Stimulated activated CD8-positive, alpha-beta memory T cell treated with anti-CD3 and anti-CD28 coated beads, Interleukin-7, amount 100 ng/mL, for 24 hours (primary cell): ENCODE data around the gene FAM78A.
"Not testable (repeated sequence)": the region's sequence is repeated elsewhere in the genome, so short reads cannot be mapped to it uniquely, and the experiment has no call there.

ENCODE experiments used
- DNase-seq: peaks from one replicate; pipeline ENCODE4 v3.0.0-alpha.2; 2020; ENCODE audit warnings: low read depth

Gene FAM78A

DNA sequence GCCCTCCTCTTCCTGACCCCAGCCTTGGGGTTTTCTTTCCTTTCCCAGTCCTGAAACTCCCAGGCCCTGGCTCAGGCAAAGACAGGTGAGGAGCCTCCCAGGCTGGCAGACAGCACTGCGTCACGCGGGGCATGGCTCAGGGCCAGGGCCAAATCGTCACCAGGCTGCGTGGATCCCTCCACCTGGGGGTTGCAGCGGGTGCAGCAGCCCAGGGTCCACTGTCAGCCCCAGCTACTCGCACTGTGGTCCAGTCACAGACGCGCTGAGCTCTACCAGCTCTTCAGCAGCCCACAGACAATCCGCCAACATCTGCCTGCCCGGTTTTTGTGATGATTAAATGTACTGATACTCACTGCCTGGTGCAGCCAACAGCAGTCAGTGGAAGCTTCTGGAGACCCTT, 12.1 kb downstream of the FAM78A start:
- no peak for DNase-seq

DNA sequence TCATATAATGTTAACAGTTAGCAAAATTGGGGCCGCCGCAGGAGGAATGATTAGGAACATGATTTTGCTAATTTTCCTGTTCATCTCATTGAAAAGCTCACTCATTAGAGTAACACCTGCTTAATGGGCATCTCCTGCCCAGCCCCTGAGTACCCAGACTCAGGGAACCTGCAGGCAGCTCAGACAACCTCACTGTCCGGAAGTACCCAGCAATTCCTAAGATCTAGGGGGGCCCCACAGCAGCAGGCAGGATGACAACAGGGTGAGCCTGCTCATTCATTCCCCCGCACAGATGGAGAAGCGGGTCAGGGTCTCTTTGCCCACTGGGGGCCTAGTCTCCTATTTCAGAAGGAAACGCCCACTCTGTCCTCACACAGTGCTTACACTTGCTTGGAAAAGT, 12.6 kb downstream of the FAM78A start:
- DNase-seq: no peak

DNA sequence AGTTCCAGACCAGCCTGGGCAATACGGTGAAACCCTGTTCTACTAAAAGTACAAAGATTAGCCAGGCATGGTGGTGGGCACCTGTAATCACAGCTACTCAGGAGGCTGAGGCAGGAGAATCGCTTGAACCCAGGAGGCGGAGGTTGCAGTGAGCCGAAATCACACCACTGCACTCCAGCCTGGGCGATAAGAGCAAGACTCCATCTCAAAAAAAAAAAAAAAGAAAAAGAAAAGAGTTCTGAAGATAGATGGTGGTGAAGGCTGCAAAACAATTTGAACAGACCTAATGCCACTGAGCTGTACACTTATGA, 13.3 kb downstream of the FAM78A start:
- DNase-seq: not testable (repeated sequence)

DNA sequence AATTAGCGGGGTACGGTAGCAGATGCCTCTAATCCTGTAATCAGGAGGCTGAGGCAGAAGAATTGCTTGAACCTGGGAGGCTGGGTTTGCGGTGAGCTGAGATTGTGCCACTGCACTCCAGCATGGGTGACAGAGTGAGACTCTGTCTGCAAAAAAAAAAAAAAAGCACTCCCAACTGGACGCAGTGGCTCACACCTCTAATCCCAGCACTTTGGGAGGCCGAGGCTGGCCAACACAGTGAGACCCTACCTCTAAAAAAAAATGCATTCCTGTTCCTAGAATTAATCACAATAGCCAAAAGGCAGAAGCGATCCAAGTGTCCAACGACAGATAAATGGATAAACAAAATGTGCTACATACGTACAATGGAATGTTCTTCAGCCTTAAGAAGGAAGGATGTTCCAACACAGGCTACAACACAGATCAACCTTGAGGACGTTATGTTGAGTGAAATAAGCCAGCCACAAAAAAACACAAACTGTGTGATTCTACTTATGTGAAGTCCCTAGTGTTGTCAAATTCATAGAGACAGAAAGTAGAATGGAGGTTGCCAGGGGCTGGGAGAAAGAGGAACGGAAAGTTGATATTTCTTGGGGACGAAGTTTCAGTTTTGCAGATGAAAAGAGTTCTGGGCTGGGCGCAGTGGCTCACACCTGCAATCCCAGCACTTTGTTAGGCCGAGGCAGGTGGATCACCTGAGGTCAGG, 13.8 kb downstream of the FAM78A start:
- no peak for DNase-seq

DNA sequence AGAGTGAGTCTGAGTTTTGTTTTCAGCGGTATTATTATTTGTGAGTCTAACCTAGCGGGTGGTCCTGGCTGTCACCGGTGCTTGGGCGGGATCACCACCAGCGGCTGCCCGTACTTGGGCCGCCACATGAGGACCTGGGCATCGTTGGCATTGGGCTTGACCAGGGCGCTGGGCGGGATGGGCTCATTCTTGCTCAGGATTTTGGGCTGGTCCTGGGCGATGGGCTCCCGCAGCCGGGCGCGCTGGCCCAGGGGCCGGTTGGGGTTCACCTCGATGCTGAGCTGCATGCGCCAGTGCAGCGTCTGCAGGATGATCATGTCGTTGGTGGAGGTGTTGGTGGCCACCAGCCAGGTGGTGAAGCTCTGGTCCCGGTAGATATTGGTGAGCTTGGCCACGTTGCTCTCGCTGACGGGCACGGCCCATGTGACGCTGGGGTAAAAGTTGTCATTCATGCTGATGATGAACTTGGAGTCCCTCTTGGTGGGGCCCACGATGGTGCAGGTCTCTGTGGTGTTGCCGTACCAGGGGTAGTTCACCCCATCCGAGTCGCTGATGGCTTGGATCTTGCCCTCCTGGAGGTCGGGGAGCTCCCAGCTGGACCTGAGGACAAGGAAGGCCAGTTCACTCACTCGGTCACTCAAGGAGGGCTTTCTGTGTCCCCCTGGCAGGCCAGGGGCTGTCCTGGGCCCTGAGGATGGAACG, 15.4 kb downstream of the FAM78A start:
- no peak for DNase-seq

DNA sequence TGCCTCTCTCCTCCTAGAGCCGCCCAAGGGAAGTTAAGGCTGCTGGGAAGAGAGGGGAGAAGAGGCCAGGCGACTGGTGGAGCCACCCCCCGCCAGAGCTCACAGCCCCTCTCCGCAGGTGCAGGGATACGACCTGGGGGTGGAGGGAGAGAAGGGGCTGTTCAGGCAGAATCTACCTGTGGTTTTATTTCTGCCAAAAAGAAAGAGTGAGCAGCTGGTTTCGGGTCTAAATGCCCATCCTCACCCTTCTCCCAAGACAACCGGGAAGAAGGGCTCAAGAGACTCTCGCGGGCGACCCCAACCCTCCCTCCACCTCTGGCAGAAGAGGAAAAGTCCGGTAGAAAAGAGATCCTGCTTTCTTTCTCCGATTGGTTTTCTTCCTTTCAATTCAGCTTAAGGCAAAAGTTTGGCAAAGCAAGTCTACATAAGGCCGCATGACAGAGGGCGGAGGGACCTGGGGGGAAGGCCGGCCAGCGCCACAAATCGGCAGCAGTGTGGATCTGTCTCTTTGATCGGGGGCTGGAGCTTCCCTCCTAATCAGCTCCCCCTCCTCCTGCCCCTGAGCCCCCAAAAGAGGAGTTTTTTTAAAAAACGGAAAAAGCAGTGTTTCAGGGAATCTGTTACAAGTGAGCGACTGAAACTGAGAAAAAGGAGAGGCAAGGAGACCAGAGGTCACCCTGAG, 16.3 kb downstream of the FAM78A start:
- no peak for DNase-seq

DNA sequence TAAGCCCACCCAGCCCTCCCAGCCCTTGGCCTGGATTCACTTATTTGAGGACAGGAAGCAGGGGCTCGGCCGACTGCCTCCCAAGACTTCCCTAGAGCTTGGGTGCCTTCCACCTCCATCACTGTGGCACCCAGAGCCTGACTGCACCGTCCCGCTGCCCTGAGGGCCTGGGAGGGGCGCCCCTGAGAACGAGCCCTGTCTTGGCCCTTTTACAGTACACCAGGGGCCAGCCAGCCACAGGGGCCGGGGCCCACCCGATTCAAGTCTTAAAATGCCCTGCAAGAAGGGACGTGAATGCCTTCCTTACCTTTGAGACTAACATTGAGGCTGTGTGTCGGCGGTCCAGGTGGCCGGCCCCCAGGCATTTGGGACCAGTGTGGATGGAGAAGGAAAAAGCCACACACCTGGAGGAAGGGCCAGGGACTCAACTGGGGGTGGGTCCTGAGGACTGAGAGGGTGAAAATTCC, 16.8 kb downstream of the FAM78A start:
- no peak for DNase-seq

DNA sequence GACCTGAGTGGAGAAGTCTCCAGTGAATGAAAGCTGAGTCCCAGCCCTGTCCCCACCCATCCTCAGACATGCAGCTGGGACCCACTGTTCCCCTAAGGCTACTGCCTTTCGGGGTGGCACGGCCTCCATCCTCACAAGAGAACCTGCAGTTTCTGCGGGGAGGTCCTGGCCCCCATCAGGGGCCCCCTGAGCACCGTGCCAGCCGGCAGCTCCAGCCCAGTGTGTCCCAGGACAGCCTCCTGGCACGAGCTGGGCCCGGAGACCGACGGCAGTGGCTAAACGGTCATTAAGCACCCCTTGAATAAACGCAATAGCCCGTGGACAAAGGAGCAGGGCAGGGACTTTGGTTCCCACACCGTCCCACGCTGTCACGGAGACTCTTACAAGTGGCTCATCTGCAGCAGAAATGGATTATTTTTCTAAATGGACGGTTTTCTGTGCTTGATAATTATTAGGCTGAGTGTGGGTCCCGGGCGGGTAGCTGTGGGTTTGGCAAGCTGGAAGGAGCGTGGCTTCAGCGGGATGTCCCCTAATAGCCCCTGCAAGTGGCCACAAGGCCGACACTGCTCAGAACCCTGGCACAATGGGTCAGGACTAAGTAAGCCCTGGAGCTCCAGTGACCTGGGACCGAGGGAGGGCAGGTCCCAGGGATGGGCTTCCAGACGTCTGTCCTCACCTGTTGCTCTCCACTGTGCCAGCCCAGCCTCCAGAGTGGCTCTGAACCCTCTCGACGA, 17.4 kb downstream of the FAM78A start:
- no peak for DNase-seq

DNA sequence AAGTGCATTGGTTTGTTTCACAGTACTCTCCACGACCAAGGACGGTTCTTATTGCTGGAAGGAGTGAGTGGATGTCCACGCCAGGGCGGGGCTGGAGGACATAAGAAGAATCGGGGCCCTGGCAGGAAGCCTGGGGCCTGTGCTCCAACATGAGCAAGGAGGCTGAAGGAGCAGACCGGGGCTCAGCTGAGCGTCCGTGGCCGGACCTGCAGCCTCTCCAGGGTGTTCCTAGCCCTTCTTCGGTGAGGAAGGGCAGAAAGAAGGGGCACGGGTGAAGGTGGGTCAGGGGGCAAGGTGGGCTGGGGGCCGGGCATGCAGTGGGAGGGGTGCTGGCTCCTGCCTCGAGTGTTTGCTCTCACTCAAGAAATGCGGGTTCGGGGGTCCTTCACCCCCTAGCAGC, 18.1 kb downstream of the FAM78A start:
- DNase-seq: no peak

DNA sequence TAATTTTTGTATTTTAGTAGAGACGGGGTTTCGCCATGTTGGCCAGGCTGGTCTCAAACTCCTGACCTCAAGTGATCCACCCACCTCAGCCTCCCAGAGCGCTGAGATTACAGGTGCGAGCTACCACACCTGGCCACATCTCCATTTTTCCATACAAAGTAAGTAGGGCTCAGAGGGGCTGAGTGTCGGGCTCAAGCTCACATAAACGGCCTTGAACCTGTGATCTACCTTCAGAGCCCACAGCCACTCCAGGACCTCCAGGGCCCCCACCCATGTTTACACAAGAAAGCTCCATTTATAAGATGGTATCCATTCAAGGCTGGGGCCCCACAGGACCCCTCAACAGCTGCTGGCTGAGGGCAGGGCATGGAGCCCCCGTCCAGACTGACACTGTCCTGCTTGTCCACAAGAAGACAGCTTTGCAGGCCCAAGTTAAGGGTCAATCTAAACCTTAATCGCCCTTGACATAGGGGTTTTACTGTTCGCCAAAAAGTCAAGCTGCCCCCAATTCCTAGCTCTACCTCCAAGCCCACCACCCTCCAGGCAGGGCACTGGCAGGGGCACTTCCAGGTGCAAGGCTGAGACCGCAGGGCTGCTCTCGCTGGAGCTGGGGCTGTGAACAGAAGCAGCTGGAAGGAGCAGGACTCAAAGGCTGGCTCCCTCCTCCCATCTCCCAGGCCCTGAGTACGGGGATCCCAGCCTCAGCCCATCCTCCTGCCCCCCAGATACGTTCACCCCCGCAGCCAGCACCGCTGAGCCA, 18.9 kb downstream of the FAM78A start:
- DNase-seq: no peak

DNA sequence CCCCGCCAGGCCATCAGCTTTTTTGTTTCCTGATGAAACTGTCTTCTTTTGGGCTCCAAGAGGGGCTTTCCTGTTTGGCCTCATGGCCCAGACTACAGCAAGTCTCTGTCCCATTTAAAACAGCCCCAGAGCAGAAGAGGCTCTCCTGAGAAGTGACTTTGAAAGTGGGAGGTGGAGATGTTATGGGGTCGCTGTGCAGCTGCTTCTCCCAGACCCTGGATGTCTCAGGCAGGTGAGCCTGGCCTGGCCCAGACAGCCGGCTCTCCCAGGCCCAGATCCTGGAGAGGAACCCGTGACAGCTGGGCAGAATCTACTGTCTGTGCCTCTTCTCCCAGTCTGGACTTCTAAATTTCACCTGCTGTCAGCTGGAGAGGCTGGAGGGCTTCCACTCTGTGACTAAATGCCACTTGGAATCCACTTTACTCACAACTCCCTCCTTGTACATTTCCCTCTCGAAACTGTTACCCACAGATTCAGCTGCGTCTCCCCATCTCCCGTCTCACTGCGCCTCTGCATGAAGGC, 20.6 kb downstream of the FAM78A start:
- no peak for DNase-seq

DNA sequence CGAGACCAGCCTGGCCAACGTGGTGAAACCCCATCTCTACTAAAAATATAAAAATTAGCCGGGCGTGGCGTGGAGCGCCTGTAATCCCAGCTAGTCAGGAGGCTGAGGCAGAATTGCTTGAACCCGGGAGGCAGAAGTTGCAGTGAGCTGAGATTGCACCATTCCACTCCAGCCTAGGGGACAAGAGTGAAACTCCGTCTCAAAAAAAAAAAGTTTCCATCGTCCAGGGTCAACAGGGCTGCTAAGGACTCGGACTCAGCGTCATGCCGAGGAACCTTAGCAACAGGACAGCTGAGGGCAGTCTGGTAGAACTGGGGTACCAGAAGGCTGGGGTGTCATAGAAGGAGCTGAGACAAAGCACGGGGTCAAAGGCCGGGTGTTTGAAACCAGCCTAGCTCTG, 21.7 kb downstream of the FAM78A start:
- DNase-seq: no peak

DNA sequence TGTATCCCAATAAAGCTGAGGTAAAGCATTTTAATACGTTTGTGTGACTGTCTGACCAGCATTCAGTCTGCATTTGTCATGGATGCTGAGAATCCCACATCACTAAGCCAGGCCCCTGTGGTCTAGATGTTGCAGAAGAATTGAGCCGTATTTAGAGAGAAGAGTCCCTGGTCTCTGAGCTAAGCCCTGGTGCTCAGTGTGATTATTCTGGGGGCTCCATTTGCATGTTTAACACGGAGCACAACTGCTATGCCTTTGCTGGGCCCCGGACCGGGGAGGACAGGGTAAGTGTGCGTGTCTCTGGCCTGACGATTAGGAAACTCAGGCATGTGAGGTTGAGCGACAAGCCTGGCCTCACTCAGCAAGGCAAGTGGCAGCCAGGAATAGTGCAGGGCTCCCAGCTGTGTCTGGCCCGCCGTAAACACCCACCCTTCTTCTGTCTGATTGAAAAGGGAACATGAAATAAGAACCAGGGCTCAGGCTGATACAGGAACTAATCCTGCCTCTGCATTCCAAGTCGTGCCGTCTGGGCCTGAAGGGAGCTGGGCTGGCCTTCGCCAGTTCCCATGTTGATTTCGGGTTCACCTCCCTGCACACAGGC, 22.3 kb downstream of the FAM78A start:
- no peak for DNase-seq

DNA sequence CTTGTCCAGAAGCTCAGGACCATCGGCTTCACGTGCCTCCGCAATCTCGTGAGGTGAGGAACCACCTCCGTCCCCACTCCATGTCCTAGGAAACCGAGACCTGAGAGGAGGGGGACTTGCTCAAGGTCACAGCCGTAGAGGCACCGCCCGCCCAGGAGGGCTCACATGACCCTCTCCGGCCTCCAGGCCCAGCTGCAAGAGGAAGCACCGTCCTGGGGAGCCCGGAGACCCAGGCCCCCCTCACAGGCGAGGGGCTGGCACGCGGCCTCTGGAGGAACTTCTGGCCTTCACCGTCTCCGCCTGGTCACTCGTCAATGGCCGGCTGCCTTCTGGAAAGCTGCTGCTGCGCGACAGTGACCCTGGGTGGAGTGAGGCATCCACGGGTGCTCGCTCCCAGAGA, 24.2 kb downstream of the FAM78A start:
- DNase-seq: no peak

DNA sequence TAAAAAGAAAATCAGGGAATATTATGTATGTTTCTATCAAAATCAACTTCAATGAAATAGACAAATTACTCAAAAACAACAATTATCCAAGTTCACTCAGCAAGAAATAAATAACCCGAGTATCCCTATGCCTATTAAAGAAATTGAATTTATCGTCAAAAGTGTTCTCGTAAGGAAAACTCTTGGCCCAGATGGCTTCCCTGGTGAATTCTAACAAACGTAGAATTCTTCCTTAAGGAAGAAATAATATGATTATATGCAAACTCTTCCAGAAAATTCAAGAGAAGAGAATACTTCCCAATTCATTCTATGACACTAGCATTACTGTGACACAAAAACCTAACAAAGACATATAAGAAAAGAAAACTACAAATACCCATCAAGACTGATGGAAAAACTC, 29.7 kb downstream of the FAM78A start:
- no peak for DNase-seq

DNA sequence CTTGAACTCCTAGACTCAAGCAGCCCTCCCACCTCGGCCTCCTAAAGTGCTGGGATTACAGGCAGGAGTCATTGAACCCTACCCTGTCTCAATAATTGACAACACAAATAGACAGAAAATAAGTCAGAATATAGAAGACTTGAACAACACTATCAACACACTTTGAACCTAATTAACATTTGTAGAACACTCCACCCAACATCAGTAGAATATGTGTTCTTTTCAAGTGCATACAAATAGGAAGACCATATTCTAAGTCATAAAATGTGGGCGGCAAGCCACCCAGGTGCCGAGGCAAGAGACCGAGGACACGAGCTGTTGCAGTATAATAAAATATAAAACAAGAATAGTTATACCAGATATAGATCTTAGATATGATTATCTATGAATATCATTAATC, 32.0 kb downstream of the FAM78A start:
- DNase-seq: not testable (repeated sequence)

DNA sequence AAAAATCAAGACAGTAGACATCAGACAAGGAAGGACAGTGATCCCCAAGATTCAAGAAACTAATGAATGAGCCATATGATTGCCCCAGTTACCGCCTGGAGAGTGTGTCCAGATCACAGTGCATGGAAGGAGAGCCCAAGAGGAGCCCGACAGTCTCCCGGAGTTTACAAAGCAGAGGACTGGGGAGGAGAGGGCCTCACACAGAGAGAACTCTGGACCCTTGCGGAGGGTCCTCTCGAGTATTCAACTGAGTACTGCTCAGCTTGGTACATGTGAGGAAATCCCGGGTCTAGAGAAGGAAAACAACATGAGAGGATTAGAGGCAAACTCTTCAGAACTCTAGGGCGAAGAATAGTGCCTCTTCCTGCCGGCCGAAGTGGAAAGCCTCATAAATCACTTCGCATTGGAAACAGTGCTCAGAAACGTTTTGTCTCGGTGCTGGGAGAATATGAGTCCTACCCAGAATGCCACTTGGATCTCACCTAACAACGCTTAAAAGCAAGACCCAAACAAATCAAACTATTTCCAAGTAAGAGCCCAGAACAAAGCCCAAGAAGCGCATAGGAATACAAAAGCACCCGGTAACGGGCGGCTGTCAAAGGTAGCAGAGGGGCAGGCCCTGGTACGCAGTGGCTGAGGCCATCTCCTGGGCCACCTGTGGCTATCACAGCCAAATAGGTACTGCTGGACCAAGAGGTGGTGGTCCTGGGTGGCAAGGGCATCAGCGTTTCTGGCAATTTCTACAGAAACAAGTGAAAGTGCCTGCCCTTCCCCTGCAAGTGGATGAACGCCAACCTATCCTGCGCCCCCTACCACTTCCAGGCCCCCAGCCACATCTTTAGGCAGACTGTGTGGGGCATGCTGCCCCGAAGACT, 36.0 kb downstream of the FAM78A start:
- DNase-seq: no peak

DNA sequence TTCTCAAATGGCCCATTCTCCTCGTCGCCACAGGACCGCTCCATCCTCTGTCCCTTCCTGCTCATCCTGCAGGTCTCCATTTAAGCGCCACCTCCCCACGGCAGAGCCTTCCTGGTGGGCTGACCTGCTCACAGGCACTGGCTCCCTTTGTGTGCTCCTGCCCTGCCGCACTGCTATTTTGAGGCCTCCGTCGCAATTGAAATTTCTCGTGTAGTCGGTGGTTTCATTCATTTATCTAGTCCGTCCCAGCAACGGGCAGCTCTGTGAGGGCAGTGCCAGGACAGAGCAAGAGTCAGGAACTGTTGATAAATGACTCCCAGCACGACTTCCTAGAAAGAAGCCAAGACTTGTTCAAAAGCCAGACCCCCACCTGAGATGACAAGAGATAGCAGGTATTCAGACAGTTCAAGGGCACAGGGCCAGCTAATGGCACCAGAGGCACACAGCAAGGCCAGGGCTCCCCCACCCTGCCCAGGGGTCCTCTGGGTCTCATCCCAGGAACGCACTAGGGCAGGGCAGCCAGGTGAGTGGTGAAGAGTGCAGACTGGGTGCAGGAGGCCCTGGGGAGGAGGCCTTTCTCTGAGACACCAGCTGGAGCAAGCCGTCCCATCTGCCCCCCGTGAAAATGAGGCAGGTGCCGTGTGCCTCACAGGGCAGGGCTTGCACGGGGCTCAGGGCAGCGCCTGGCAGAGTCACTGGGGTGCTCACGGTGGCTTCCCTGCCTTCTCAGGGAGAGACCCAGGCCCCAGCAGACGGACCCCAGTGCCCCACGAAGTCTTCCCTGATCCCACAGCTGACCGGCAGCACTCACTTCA, 36.9 kb downstream of the FAM78A start:
- no peak for DNase-seq

DNA sequence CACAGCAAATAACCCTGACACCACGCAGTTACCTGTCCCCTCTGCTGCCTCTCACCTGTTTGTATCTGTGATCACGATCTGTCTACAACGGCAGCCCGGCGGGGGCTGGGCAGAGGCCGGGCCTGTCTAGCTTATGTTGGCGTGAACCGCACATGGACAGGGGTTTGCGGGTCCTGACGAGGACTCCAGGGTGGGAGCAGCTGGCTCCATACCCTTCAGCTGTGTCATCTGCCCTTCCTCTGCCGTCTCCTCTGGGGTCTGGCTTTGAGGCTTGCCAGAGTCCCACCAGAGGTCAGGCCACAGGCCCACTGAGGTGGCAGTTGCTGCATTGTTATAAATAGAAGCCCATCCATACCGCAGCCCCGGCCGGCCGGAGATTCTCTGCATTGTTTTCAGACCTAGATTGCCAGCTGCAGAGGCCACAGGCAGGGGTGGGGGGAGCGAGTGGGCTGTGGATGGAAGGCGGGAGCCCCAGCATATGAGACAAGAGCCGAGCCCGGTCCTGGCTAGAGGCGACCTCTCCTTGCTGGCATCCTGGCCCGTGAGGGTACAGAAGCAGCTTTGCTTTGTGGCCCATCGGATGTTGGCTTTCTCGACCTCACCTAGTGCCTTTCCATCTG, 37.8 kb downstream of the FAM78A start:
- no peak for DNase-seq
